ENCODE results near the gene ADARB2.

ADARB2 gene

DNA sequence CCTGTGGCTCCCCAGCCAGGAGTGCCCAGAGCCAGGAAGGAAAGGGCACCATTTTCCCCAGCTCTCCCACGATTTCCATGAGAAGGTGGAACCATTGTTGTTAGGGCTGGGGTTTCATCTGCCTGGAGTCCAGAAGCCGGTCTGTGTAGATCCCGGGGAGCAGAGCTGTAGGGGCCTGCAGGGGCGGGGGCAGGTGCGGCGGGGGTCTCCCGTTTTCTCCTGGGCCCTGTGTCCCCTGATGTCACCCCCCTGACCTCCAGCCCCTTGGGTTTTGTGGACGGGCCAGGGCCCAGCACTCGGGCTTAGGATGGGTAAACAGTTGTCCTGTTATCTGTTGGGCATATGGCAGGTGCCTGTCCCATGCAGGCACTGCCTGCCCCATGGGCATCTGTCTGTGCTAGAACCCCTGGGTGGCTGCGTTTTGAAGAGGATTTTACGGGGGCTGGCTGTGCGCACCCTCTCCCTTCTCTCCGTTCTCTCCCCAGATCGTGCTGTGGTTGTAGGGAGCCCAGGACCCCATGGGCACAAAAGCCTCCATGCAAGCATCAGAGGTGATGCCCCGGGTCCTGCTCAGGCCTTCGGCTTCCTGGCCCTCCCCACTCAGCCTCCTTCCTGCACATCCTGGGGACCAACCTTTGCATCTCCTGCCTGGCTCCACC is 522.3 kb downstream of the ADARB2 start:
- TF ChIP-seq, protein P1, sequence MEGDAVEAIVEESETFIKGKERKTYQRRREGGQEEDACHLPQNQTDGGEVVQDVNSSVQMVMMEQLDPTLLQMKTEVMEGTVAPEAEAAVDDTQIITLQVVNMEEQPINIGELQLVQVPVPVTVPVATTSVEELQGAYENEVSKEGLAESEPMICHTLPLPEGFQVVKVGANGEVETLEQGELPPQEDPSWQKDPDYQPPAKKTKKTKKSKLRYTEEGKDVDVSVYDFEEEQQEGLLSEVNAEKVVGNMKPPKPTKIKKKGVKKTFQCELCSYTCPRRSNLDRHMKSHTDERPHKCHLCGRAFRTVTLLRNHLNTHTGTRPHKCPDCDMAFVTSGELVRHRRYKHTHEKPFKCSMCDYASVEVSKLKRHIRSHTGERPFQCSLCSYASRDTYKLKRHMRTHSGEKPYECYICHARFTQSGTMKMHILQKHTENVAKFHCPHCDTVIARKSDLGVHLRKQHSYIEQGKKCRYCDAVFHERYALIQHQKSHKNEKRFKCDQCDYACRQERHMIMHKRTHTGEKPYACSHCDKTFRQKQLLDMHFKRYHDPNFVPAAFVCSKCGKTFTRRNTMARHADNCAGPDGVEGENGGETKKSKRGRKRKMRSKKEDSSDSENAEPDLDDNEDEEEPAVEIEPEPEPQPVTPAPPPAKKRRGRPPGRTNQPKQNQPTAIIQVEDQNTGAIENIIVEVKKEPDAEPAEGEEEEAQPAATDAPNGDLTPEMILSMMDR (conservative IDR thresholded peaks at IDR 0.05; ENCODE audit: control insufficient read depth, insufficient read depth, low read depth, low read length) = no peak
- no peak for DNase-seq (ENCODE audit: low read depth)
- no peak overlapping the region for H3K4me3 ChIP-seq (ENCODE audit: control insufficient read depth, low read depth, low read length)

DNA sequence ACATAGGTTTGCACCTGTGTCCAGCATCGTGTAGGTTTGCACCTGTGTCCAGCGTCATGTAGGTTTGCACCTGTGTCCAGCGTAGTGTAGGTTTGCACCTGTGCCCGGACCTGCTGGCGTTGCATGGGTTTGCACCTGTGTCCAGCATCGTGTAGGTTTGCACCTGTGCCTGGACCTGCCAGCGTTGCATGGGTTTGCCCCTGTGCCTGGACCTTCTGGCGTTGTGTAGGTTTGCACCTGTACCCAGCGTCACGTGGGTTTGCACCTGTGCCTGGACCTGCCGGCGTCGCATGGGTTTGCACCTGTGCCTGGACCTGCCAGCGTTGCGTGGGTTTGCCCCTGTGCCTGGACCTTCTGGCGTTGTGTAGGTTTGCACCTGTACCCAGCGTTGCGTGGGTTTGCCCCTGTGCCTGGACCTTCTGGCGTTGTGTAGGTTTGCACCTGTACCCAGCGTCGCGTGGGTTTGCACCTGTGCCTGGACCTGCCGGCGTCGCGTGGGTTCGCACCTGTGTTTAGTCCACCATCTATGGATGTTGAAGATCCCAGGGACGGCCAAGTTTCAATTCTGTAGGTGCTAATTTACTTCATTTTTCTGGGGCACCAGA is 523.2 kb downstream of the ADARB2 start:
- TF ChIP-seq, protein P1 (conservative IDR thresholded peaks at IDR 0.05; ENCODE audit: control insufficient read depth, insufficient read depth, low read depth, low read length) = no peak
- no peak overlapping the region for H3K4me3 ChIP-seq (ENCODE audit: control insufficient read depth, low read depth, low read length)
- no peak for DNase-seq (ENCODE audit: low read depth)

DNA sequence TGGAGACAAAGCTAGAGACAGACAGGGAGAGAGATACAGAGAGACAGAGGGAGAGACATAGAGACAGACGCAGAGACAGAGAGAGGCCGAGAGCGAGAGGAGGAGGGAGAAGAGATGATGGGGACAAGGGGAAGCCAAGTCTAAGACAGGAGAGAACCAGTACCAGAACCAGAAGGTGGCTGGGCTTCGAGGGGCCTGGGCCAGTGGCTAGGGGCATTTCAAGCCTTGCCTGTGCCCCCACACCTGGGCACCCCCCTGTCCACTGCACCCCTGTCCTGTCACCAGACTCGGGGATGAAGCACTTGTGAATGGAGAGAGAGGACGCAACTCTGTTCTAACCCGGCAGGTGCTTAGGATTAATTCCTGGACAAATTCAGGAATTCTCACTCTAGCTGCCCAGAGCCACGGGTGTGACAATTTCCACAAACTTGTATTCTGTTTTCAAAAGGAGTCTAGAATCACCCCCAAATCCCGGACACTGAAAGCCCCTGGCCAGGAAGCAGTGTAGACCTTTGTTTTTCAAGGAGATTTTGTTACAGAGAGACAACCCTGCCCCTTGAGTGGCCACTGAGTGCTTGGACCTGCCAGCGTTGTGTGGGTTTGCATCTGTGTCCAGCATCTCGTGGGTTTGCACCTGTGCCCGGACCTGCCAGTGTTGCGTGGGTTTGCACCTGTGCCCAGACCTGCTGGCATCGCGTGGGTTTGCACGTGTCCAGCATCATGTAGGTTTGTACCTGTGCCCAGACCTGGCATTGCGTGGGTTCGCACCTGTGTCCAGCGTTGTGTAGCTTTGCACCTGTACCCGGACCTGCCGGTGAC is 523.9 kb downstream of the ADARB2 start:
- H3K4me3 ChIP-seq (ENCODE audit: control insufficient read depth, low read depth, low read length) = no peak overlapping the region
- TF ChIP-seq, protein P1 (conservative IDR thresholded peaks at IDR 0.05; ENCODE audit: control insufficient read depth, insufficient read depth, low read depth, low read length) = no peak
- no peak for DNase-seq (ENCODE audit: low read depth)

DNA sequence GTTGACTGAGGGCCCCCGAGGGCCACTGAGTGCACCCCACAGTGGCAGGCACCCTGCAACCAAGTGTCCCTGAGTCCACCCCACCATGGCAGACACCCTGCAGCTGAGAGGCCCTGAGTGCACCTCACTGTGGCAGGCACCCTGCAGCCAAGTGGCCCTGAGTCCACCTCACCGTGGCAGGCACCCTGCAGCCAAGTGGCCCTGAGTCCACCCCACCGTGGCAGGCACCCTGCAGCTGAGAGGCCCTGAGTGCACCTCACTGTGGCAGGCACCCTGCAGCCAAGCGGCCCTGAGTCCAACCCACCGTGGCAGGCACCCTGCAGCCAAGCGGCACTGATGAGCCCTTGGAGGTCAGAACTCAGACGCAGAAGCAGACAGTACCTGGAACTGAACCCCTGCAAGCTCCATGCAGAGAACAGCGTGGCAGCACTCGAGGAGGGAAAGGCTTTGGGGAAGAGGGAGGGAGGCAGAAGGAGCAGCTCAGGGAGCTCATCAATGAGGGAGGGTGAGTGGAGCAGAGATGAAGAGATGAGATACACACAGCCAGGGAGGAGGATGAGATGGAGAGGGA is 524.7 kb downstream of the ADARB2 start:
- TF ChIP-seq, protein P1 (conservative IDR thresholded peaks at IDR 0.05; ENCODE audit: control insufficient read depth, insufficient read depth, low read depth, low read length) = no peak
- H3K4me3 ChIP-seq (ENCODE audit: control insufficient read depth, low read depth, low read length) = no peak overlapping the region
- no peak for DNase-seq (ENCODE audit: low read depth)

DNA sequence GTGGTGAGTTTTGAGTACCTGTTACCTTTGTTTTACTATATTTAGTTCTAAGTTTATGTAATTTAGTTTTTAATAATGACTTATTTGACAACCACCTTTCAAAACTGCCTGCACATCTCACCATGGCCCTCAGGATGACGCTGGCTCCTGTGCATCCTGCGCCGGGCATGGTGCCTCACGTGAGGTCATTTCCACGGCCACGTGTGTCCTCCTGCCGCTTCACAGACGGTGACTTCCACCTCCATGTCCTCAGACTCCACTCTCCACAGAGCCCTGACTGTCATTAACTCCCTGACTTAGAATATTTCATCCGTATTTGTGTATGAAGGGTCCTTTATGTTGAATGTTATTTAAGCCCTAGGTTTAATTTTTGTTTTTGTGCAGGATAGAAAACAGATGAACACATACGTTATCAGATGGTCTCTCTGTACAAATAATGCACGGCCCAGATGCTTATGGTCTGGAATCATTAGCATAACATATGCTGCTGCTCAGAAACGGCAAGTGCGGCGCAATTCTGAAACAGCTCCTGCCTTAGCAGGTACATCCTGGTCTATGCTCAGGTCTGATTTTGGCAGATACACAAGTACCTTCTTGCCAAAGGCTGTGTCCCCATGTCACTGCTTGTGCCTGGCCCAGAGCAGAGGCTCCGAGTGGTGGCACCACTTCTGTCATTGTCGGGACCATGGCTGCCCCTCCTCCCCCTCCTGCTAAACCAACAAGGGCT is 525.3 kb downstream of the ADARB2 start:
- TF ChIP-seq, protein P1 (conservative IDR thresholded peaks at IDR 0.05; ENCODE audit: control insufficient read depth, insufficient read depth, low read depth, low read length) = no peak
- DNase-seq (ENCODE audit: low read depth) = no peak
- H3K4me3 ChIP-seq (ENCODE audit: control insufficient read depth, low read depth, low read length) = no peak overlapping the region

DNA sequence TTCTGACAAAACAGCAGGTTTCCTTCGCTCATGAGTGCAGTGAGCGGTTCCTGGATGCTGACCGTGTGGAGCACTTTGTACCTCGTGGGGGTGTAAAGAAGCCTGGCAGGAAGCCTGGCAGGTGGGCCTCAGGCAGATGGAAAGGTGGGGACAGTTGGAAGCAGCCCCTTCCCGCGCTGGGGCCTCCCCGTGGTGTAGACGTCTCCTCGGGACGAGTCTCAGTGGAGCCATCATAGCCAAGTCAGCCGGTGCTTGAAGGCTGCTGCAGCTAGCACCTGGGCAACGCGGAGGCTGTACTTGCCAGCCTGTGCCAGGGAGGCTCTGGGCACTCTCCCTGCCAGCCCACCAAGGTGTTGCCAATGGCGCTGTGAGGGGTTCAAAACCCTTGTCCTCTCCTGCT is 526.7 kb downstream of the ADARB2 start:
- no peak overlapping the region for H3K4me3 ChIP-seq (ENCODE audit: control insufficient read depth, low read depth, low read length)
- DNase-seq (ENCODE audit: low read depth) = no peak
- TF ChIP-seq, protein P1 (conservative IDR thresholded peaks at IDR 0.05; ENCODE audit: control insufficient read depth, insufficient read depth, low read depth, low read length) = no peak

Data from fibroblast of mammary gland (primary cell).